A549 treated with AZD9567 at 1 μM for 4 hours (cell line): Measurements from ENCODE around the gene ARHGAP20. TPM values are rescaled to one million over a fixed set of nuclear protein-coding genes. Genes with fewer than 3 reads are reported as not detected.

Experiments used
- total RNA-seq: library from RNA; stranded (reverse); fragments of 200-300 nt; extraction: Qiagen RNA extraction; gene quantifications from 5 replicates; pipeline ENCODE4 v1.2.3, GENCODE V29; 2022; ENCODE audit not compliant: insufficient read depth

Gene ARHGAP20
- 0.01 TPM in 1 of 5 replicates, not detected in the others for total RNA-seq

GRCh38 chr11:110711776-110712658 lies at the start of gene ARHGAP20:
Gene ARHGAP20, minus strand, starts transcription at chr11:110712437. Its CDS starts 206 bp downstream, at chr11:110712231.

